ENCODE data around the gene CYB5R3. TPM values are rescaled to one million over a fixed set of nuclear protein-coding genes. Genes with fewer than 3 reads are reported as not detected.

CYB5R3 gene
- polyA plus RNA-seq, 3 donors, result 77.4 to 398 (median 294) TPM

Other genes starting within 250 kb of the CYB5R3 start
- gene NFAM1, start 217.0 kb downstream of the CYB5R3 start, polyA plus RNA-seq, result 1 to 10 TPM in 2 of 3 donors, under 1 TPM in 1; 0.32 to 4.4 (median 3.8) TPM
- 10 to 100 TPM in 2 of 3 donors, 1 to 10 TPM in 1; 8.0 to 23.5 (median 12.9) TPM for gene RRP7A, start 129.6 kb downstream of the CYB5R3 start, polyA plus RNA-seq
- 1 to 10 TPM; 1.1 to 2.7 (median 1.4) TPM for gene SERHL2, start 95.4 kb downstream of the CYB5R3 start, polyA plus RNA-seq
- 10 to 100 TPM; 27.4 to 32.6 (median 30.0) TPM for gene POLDIP3, start 34.5 kb downstream of the CYB5R3 start, polyA plus RNA-seq
- not detected for gene ATP5MGL, start 8.8 kb downstream of the CYB5R3 start, polyA plus RNA-seq
- 10 to 100 TPM in 2 of 3 donors, 1 to 10 TPM in 1; 5.3 to 55.2 (median 36.4) TPM for gene A4GALT, start 71.5 kb upstream of the CYB5R3 start, polyA plus RNA-seq
- 10 to 100 TPM; 23.1 to 59.1 (median 27.9) TPM for gene ARFGAP3, start 207.9 kb upstream of the CYB5R3 start, polyA plus RNA-seq

Data from adipose tissue (tissue), 3 donors.